Measurements from ENCODE around the gene RHOB. TPM values are rescaled to one million over a fixed set of nuclear protein-coding genes. Genes with fewer than 3 reads are reported as not detected.

RHOB gene
- total and polyA plus RNA-seq, 2 of the 13 experiments (the other 11 are each of a cell fraction or from before 2014, with no cell fraction given) = 192 to 268 TPM

- TF ChIP-seq AGO1 (IDR thresholded peaks at IDR 0.05; ENCODE audit: low read depth, low read length, poor library complexity, severe bottlenecking) (no peak), ZNF318 (CRISPR knock-in tag; IDR thresholded peaks at IDR 0.05) (no peak), ZNF256 (CRISPR knock-in tag; conservative IDR thresholded peaks at IDR 0.05) (no peak), ZNF616 (CRISPR knock-in tag; IDR thresholded peaks at IDR 0.05; ENCODE audit: low read depth) (no peak), ZNF577 (CRISPR knock-in tag; IDR thresholded peaks at IDR 0.05; ENCODE audit: borderline replicate concordance, low read depth) (no peak), TOPORS (CRISPR knock-in tag; IDR thresholded peaks at IDR 0.05) (no peak), ZNF780A (CRISPR knock-in tag; IDR thresholded peaks at IDR 0.05) (no peak), ZMYM2 (CRISPR knock-in tag; IDR thresholded peaks at IDR 0.05) (no peak), ZNF281 (CRISPR knock-in tag; IDR thresholded peaks at IDR 0.05; ENCODE audit: borderline replicate concordance) (peak; percentile 82), FOXP1 (IDR thresholded peaks at IDR 0.05) (no peak), FOXP1 (CRISPR knock-in tag; IDR thresholded peaks at IDR 0.05) (no peak), DPF2 (CRISPR knock-in tag; IDR thresholded peaks at IDR 0.05; ENCODE audit: borderline replicate concordance, low read depth) (no peak), EHMT2 (IDR thresholded peaks at IDR 0.05; ENCODE audit: borderline replicate concordance, low read depth, low read length) (no peak), HCFC1 (IDR thresholded peaks at IDR 0.05; ENCODE audit: low read depth, low read length) (no peak), SMARCC2 (IDR thresholded peaks at IDR 0.05) (no peak), ELF4 (CRISPR knock-in tag; IDR thresholded peaks at IDR 0.05; ENCODE audit: borderline replicate concordance) (no peak), POLR2G (IDR thresholded peaks at IDR 0.05; ENCODE audit: low read depth, low read length) (no peak), FOSL1 (CRISPR knock-in tag; IDR thresholded peaks at IDR 0.05; ENCODE audit: borderline replicate concordance) (0 out of 2 replicates have a peak, but pooled peaks have one; percentile 56), SMARCE1 (IDR thresholded peaks at IDR 0.05; ENCODE audit: borderline replicate concordance) (no peak), TCF7 (IDR thresholded peaks at IDR 0.05; ENCODE audit: low read depth) (peak; percentile 72)
Observed at GRCh38 chr2:20491739-20492531, 45.1 kb downstream of the RHOB start (continued).
